ENCODE measurements around the gene VCAM1.
"Not testable (repeated sequence)": the region's sequence is repeated elsewhere in the genome, so short reads cannot be mapped to it uniquely, and the experiment has no call there.

Gene VCAM1, protein sequence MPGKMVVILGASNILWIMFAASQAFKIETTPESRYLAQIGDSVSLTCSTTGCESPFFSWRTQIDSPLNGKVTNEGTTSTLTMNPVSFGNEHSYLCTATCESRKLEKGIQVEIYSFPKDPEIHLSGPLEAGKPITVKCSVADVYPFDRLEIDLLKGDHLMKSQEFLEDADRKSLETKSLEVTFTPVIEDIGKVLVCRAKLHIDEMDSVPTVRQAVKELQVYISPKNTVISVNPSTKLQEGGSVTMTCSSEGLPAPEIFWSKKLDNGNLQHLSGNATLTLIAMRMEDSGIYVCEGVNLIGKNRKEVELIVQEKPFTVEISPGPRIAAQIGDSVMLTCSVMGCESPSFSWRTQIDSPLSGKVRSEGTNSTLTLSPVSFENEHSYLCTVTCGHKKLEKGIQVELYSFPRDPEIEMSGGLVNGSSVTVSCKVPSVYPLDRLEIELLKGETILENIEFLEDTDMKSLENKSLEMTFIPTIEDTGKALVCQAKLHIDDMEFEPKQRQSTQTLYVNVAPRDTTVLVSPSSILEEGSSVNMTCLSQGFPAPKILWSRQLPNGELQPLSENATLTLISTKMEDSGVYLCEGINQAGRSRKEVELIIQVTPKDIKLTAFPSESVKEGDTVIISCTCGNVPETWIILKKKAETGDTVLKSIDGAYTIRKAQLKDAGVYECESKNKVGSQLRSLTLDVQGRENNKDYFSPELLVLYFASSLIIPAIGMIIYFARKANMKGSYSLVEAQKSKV

DNA sequence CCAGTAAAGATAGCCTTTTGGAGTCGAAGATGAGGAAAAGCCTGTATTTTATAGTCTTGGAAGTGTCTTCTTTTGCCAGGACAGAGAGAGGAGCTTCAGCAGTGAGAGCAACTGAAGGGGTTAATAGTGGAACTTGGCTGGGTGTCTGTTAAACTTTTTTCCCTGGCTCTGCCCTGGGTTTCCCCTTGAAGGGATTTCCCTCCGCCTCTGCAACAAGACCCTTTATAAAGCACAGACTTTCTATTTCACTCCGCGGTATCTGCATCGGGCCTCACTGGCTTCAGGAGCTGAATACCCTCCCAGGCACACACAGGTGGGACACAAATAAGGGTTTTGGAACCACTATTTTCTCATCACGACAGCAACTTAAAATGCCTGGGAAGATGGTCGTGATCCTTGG is at the start of gene VCAM1:
Gene VCAM1, plus strand, starts transcription at position 253 of the 400 bp plus-strand sequence. Its CDS starts 119 bp downstream, at position 372.
- DNase-seq, result no peak

DNA sequence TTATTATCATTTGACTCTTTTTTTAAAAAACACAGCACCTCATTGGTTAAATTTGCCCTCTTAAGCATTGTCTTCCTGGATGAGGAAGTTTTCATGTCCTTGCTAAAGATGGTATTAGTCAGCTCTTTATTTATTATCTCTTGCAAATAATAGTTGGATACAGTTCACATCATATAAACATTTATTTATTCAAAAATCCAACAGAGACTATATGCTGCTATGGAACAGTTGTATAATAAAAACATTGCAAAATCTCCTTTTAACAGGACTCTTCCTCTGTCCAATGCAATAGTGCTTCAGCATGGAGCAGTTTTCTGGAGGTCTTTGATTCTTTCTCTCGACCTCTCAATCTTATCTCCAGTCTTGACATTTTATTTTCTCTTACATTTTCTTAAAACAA is 49.5 kb upstream of the VCAM1 start:
- no peak for DNase-seq

DNA sequence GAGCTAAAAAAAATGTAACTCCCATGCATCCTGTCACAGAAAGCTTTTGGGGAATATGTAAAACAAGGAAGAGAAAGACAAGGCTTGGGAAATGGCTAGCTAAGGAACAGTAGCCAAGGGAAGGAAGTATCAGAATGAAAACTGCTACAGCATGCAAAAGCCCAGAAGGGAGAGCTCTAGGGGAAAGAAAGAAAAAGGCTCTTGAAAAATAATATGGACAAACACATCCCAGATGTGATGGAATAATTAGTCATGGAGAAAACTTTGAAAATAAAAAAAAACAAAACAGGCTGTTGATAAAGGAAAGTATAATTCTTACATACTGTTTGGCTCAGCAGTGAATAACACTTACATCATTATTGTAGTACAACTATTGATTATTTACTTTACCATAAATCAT is 47.9 kb upstream of the VCAM1 start:
- DNase-seq, result no peak

DNA sequence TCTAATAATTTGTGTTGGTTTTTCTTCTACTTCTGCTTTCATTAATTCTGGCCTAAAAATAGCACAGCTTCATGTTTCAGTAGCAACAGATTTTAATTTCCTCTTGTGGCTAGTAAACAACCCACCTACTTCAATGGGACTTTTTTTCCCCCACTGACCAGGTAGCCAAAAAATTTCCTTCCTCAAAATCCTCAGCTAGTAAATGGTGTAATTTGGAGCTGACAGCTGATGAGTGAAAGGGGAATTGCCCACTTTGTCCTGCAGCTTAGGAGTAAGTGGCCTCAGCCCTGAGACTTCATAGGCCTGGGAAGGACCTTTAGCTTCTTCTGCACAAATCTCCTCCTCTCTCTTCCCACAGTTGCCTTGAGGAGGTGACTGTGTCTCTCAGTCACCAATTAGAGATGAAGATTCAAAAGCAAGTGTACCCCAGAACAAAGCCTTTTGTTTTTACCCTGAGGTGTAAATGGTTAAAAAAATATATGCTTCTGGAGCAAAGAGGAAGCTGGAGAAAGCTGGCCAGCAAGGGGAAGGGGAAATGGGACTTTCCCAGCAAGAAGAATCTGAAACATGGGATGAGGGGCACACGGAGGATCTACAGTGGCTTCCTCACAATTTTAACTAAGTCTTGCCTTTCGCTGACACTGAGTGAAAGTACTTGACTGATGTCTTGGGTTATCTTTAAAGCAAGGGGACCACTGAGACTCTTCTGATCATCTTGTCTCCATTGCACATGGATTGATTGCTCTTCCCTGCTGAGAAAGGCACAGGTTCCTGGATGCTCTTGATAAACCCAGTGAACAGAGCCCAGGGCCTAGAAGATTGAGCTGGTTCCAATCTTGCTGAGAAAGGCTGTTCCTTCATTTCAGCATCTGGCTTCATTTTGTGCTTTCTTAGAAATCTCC is 35.8 kb upstream of the VCAM1 start:
- no peak for DNase-seq

DNA sequence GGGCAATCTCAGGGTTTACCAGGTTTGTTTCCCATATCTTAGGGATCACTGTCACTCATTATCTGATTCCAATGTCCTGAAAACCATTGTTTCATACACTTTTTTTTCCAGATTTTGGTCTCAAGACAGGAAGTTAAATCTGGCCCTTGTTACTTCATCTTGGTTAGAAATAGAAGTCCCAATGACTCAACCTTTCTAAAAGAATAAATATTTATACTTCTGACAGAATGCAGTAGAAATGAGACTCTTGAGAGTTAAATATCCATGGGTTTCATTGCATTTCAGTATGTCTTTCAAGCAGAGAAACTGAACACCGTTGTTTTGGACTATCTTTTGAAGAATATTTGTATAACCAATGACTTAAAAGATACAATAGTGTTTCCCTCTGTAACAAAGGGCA is 19.8 kb upstream of the VCAM1 start:
- no peak for DNase-seq

DNA sequence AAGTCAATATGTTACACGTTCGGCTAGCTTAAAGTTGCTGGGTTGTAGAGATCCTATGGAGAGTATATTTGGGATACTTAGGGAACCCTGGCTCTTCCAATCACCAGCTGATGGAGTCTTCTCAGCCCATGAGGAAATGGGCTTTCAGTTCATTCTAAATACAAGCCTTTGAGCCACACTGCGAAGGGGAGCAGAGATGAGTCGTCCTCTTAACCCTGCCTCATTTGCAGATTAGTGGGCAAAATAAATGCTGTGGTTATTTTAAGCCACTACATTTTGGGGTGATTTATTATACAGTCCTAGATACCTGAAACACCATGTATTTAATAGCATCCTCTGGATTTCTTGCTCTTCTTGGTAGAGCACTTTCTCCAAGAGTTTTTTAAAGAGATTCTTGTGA is 19.0 kb upstream of the VCAM1 start:
- no peak for DNase-seq

DNA sequence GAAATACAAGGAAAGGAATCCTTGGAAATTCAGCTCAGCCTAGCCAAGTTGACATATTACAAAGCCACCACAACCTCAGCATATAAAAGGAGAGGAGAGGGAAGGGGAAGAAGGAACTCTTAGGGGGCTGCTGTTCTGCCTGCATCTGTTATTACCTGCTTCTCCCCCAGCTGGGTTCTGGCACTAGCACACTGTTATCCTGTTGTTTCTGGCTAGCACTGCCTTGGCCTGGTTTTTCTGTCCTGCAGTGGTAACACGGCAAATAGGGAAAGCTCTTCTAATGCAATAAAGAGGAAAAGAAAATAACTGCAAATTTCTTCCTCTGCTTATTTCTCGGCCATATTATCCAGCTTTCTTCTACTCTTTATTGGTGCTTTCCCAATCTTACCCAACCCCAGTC is 16.5 kb upstream of the VCAM1 start:
- no peak for DNase-seq

DNA sequence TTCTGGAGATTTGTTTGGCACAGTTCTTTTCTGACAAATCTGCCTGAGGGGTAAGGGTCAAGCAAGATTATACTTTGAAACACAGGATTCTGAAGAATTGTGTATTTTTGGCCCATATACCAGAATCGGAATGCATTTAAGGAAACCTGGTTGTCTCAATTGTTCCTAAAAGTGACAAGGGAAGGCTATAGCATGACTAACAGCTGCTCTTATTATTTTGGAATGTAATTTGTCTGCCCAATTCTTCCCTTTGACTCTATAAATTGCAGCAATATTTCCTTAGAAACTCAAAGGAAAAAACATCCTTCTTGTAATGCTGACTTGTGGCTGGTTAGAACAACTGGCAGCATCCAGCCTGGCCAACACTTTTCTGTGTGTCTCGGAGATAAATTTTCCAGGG is 15.8 kb upstream of the VCAM1 start:
- DNase-seq, result no peak

DNA sequence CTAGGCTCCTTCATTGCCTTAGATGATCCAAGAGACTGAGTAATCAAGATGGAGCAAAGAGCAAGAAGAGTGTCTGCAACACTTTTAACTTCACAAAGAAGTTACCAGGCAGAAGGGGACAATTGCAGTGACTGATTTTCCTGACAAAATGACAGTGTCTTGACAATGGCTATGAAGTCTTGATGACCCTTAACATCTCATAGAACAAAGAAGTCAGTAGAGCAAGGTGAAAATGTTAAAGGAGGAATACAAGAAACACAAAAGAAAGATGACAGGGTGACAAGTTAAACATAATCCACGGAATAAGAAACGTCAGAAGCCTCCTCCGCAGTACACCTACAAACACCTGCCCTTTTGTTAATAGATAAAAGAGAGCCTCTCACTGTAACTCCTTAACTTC is 15.1 kb upstream of the VCAM1 start:
- DNase-seq, result no peak

DNA sequence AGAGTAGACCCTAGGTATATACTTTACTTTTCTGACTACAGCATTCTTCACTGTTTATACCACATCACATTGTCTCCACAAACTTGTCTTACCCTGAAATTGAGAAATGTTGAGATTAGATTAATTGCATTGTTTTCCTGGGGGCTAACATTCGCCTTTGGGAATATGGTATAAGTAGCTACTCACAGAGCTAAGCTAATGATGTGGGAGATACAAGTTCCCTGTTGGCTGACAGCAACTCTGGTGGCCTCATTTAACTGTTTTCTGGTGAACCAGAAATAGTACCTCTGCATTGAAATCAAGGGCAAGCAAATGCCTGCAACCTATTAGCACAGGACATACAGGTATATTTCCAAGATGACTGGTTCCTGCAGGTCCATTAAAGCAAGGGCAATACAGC is 13.2 kb upstream of the VCAM1 start:
- no peak for DNase-seq

DNA sequence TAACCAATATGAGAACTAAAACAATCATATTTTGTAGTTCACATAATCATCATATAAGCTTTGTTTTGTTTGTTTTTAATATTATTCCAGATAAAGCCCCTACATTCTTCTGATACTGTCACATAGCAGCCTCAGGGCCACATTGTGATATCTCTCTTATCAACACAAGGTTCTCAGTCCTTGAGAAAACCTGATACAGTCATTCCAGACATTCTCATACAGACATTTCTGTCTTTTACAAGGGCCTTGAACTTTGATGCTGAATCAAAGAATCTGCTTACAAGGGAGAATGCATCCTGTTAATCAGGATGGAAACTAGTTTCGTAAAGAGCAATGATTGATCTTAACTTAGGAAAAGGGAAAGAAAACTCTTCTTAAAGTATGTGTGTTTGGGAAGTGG is 12.7 kb upstream of the VCAM1 start:
- no peak for DNase-seq

DNA sequence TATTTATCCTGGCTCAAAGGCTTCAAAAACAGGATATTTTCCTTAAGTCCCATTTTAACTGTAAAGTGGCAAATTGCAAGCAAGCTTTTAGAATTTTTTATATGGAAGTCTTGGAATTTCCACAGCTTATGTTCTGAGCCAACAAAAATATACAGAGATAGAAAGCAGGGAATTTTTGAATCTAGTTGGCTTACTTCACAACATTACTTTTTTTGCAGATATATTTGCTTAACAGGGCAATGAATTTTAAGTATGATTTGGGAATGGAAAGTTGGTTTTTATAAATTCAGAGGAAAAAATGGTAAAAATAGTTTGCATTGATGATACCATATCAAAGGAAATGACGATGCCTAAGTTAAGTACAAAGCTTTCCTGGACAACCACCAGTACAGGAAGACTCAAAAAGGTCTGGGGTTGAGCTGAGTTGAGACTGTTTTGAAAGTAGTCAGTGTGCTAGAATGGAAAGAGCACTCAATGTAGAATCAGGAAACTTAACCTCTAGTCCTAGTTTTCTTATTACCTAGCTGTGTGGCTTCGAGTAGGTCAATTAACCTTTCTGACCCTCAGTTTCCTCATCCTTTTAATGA is 11.0 kb upstream of the VCAM1 start:
- no peak for DNase-seq

DNA sequence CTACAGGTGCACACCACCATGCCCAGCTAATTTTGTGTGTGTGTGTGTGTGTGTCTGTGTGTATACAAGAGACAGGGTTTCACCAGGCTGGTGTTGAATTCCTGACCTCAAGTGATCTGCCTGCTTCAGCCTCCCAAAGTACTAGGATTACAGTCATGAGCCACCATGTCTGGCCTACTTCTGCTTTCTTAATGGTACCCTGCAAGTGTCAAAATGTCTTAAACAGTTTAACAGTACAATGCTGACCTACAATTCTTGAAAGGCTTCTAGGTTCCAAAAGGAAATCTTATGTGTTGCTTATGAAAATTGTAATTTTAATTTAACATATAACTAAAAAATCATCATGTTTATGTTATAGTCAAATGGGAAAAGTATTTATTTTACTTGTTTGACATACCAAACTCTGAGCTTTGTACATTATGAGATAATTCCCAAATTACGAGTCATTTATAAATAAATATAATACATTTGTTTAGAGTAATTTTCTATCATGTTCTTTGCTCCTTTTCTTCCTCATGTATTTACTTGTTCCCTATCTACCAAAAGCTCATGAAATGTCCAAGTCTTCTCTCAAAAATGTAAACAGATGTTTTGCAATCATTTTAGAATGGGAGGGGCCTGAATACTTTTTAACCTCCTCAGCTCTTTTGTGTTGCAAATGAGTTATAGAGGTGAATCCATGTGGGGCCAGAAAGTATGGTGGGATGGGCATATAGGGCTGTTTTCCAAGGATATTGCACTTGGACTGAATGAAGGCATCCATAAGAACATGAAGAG is 8.4 kb upstream of the VCAM1 start:
- no peak for DNase-seq

DNA sequence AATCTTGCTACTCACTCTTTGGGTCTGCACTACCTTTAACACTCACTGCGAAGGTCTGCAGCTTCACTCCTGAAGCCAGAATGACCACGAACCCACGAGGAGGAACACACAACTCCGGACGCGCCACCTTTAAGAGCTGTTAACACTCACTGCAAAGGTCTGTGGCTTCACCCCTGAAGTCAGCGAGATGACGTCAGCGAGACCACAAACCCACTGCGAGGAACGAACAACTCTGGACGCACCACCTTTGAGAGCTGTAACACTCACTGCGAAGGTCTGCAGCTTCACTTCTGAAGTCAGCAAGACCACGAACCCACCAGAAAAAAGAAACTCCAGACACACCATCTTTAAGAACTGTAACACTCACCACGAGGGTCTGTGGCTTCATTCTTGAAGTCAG is 6.5 kb upstream of the VCAM1 start:
- DNase-seq, result not testable (repeated sequence)

DNA sequence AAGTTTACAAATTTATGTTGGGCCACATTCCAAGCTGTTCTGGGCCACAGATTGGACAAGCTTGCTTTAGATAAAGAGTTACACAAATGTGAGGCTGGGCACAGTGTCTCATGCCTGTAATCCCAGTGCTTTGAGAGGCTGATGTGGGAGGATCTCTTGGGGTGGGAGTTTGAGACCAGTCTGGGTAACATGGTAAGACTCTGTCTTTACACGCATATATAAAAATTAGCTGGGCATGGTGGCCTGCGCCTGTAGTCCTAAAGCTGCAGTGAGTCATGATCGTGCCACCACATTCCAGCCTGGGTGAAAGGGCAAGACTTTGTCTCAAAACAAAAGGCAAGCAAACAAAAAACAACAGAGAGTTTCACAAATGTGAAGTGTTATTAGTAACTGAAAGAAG is 5.9 kb upstream of the VCAM1 start:
- DNase-seq, result no peak

DNA sequence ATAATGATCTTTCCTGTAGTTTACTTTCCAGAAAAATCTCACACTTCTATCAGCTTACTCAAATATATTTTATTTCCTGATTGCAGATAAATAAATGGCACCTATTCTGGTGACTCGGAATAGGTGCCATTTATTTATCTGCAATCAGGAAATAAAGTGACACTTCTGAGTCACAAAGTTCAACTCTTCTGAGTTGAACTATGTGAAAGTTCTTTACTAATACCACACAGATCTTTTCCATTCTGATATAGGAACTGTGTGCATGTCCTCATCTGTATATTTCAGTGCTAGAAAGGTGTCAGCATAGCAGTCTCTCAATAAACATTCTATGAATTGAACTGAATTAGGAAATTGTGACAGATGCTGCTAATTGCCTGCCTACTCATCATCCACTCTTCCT is 4.9 kb upstream of the VCAM1 start:
- no peak for DNase-seq

DNA sequence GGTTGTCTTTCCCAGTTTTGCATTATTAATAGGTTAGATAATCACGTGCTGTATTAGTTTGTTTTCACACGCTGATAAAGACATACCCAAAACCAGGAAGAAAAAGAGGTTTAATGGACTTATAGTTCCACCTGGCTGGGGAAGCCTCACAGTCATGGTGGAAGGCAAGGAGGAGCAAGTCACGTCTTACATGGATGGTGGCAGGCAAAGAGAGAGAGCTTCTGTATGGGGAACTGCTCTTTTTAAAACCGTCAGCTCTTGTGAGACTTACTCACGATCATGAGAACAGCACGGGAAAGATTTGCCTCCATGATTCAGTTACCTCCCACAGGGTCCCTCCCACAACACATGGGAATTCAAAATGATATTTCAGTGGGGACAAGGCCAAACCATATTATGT is 2.3 kb upstream of the VCAM1 start:
- DNase-seq, result no peak

DNA sequence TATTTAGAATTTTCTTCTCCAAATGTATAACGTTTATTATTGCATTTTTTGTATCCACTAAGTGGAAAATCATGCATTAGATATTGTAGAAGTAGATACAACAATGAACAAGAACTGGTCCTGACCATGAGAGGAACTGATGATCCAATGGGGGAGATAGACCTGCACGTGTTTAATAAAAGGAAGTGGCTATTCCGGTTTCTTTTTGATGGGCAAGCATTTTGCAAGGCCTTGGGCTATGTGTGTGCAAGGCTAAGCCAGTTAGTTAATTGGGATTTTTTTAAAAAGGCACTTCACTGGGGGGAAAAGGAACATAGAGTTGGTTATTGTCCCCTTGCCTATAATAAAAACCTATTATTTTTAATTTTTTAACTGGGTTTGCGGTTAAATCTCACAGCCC is 961 bp upstream of the VCAM1 start:
- DNase-seq, result no peak

DNA sequence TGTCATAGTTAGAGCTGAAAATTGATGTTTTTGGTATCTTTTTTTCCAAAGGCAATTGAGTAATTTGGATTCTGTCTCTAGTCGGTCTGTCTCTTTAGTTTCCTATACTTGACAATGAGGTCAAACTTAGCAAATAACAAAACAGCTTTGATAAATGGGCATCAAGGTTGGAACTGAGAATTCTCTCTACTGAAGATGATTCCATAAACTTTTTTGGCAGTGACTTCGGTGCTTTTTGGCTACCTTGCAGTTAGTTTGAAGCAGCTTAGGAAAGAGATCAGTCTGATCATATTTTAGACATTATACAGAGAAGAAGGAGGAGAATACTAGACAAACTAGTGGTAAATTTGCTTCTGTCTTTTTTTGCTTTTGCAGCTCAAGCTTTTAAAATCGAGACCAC is 559 bp downstream of the VCAM1 start:
- no peak for DNase-seq

DNA sequence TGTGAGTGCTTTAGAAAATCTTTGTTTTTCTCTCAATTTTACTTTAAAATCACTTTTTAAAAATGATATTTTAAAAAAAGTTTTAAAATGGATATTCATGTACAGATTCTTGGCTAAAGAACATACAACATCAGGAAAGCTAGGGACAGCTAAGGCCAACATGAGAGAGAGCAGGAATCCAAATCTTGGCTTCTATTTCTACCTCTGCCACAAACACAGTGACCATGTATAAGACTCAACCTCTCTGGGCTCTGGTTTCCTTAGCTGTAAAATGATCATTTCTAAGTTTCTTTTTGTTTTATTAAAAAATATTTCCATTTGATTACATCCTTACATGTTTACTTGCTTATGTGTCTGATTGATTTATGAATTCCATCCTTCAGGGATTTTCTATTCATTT is 1.2 kb downstream of the VCAM1 start:
- no peak for DNase-seq

DNA sequence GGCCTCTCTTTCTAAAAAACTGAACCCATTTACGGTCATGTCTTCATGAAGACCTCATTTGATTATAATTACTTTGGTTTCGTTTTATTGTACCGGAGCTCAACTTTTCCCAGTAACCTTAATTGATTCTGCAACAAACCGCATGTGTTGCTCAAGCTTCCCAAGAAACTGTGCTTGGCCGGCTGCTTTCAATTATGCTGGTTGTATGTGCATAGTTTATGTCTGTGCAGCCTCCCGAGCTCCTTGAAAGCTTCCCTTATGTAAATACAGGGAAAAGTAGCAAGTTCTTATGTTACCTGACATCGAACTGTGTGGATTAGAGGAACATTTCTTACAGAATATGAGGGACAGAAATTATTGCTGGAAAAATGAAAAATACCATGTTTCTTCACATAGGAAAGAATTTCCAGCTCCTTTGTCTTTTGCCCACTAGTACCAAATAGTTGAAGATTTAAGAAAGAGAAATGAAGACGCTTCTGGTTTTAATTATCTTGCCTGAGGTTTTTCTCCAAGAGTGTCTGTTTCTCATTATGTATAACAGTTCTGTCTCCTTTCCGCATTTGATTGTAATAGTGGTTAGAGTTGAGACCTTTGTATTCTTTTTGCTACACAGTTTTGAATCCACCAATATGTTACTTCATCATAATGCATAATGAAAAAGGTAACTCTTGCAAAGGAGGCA is 2.1 kb downstream of the VCAM1 start:
- no peak for DNase-seq

DNA sequence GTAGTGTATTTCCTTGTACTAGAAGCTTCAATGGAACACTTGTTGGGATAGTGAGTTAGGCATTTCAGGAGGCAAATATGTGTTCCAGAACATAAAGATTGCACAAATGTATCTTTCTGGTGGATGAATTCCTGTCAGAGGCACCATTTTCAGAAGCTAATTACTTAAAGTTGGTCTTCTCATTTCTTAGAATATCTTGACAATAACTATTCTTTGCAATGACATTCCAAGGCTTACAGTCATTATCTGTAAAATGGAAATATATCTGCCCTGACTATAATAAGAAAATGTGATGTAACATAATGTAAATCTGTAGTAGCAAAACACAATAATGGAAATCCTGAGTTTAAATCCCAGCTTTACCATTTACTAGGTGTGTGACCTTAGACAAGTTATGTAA is 2.7 kb downstream of the VCAM1 start:
- DNase-seq, result no peak

Measured in cortex of kidney (tissue), 1 donor.